ENCODE measurements around the gene RASA3.

The RASA3 gene

DNA sequence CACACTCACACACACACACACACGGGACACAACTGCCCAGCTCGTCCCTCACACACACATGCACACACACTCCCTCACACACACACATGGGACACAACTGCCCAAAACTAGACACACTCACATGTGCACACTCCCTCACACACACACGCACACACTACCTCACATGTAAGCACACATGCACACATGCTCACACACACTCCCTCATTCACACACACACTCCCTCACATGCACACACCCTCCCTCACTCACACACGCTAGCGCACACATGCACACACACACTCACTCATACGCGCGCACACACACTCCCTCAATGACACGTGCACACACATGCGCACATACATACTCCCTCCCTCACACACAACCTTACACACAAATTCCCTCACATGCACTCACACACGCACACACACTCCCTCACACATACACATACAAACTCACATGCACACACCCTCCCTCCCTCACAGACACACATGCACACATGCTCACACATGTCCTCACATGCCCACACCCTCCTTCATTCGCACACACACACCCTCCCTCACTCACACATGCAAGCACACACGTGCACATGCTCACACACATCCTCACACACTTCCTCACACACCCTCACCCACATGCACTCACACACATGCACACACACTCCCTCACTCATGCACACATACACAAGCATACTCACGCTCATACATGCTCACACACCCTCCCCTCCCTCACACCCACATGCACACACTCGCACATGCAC is 9.0 kb upstream of the RASA3 start:
- no peak for TF ChIP-seq CTCF (IDR thresholded peaks at IDR 0.05; ENCODE audit: insufficient read depth, low read depth, low read length, missing control alignments)
- no peak overlapping the region for H3K4me3 ChIP-seq (ENCODE audit: low read length)
- DNase-seq (ENCODE audit: low read depth): no peak

DNA sequence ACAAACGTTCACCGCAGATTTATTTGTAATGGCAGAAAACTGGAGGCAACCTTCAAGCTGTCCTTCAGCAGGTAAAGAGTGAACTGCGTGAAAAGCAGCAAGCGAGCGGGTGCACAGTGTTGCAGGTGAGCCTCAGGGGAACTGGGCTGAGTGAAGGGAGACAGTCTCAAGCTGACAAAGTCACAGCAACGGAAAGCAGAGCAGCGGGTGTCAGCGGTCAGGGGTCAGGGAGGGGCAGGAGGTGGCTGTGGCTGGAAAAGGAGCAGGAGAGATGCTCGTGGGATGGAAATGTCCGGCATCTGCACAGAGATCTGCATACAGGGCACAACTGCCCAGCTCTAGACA is 8.5 kb upstream of the RASA3 start:
- DNase-seq (ENCODE audit: low read depth): no peak
- no peak for TF ChIP-seq CTCF (IDR thresholded peaks at IDR 0.05; ENCODE audit: insufficient read depth, low read depth, low read length, missing control alignments)
- no peak overlapping the region for H3K4me3 ChIP-seq (ENCODE audit: low read length)

GRCh38 chr13:114140131-114140905 is 7.9 kb upstream of the RASA3 start:
- H3K4me3 ChIP-seq (ENCODE audit: low read length): no peak overlapping the region
- no peak for DNase-seq (ENCODE audit: low read depth)
- no peak for TF ChIP-seq CTCF (IDR thresholded peaks at IDR 0.05; ENCODE audit: insufficient read depth, low read depth, low read length, missing control alignments)

DNA sequence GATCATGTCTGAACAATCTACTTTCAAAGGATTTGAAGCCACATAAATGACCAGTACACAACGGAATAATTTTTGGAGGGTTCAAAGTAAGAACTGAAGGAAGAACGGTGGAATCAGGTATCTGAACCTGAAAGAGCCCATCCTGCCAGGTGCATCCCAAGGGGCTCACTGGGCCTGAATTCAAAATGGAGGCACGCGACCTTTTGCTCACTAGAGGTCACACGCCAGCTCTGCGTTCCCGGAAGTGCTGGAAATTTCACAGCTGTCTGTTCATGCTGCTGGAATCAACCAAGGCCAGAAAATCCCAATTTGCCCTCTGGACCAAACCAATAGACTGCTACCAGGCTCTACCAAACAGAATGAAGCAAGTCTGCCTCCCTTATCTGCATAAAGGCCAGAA is 4.2 kb upstream of the RASA3 start:
- H3K4me3 ChIP-seq (ENCODE audit: low read length): no peak overlapping the region
- DNase-seq (ENCODE audit: low read depth): no peak
- no peak for TF ChIP-seq CTCF (IDR thresholded peaks at IDR 0.05; ENCODE audit: insufficient read depth, low read depth, low read length, missing control alignments)

- no peak for TF ChIP-seq CTCF (IDR thresholded peaks at IDR 0.05; ENCODE audit: insufficient read depth, low read depth, low read length, missing control alignments)
- DNase-seq (ENCODE audit: low read depth): no peak
- no peak overlapping the region for H3K4me3 ChIP-seq (ENCODE audit: low read length)
Observed at GRCh38 chr13:114135731-114136171, 3.3 kb upstream of the RASA3 start.

GRCh38 chr13:114134944-114135610 is 2.7 kb upstream of the RASA3 start:
- H3K4me3 ChIP-seq (ENCODE audit: low read length): no peak overlapping the region
- no peak for DNase-seq (ENCODE audit: low read depth)
- no peak for TF ChIP-seq CTCF (IDR thresholded peaks at IDR 0.05; ENCODE audit: insufficient read depth, low read depth, low read length, missing control alignments)

All from epithelial cell of esophagus (primary cell).